ENCODE data around the gene RBM39.

The RBM39 gene

DNA sequence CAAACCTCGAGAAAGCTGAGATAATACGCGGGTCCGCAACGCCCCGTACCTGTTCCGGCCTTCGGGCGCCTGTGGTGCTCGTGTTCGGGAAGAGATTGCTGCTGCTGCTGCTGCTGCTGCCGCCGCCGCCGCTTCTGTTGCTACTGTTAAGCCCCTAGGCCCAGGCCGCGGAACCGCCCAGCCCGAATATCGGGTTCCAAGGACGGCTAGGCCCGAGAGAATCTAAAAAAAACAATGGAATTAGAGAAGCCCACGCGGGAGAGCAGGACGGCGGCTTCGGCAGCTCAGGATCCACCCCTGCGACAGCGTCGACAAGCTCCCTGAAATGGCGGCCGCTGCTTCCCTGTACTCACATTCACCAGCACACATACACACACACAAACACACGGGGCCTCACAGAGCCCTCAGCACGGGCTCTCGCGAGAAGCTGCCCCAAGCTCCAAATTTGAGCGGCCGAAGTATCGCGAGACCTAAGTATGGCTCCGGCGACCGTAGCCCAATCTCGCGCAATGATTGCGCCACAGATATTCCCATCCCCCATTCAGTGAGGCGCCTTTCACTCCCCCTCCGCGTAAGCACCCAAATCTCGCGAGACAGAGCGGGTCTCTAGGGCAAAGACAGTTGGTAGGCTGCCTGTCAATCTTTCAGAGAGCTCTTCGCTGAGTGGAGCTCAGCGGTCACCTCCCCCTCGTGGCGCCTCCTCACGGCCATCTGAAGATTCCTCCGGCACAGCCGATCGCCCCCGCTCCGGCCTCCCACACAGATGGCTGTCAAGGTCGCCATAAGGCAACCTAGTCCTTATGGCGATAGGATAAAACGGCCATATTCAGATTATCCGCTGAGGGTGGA, at the start of gene RBM39:
Gene RBM39, minus strand, starts transcription at position 369 of the 849 bp plus-strand sequence. CDS start 1,386 bp downstream, outside the sequence.
- Histone ChIP-seq H3K27me3 (ENCODE audit: low read length) (no peaks in the 10 kb centered on the region), H3K27ac (ENCODE audit: low read depth, low read length) (peak within 1 kb of the TSS; percentile 84), H3K4me3 (ENCODE audit: insufficient read depth, low read length, poor library complexity, severe bottlenecking) (peak within 1 kb of the TSS; percentile 93), H3K36me3 (ENCODE audit: low read length) (peaks cover 33% of the 10 kb centered on the region), H3K9me2 (replicated peaks; ENCODE audit: insufficient read depth, low read length) (no peaks in the 10 kb centered on the region), H3F3A (ENCODE audit: insufficient read depth) (peaks cover 38% of the 10 kb centered on the region; the same call in 1 of the 2 replicates), H4K20me1 (ENCODE audit: low read depth, low read length) (peaks cover 30% of the 10 kb centered on the region), H2AFZ (ENCODE audit: low read depth, low read length, severe bottlenecking) (no peak within 1 kb of the TSS), H3K4me2 (ENCODE audit: low read depth, low read length, poor library complexity, severe bottlenecking) (peak within 1 kb of the TSS; percentile 84), H3K9me3 (ENCODE audit: insufficient read depth, low read length) (no peaks in the 10 kb centered on the region), H3K79me2 (ENCODE audit: insufficient read depth, low read length) (peaks cover 53% of the 10 kb centered on the region), H3K9ac (ENCODE audit: low read length) (peak within 1 kb of the TSS; percentile 99)
- TF ChIP-seq, protein P1, sequence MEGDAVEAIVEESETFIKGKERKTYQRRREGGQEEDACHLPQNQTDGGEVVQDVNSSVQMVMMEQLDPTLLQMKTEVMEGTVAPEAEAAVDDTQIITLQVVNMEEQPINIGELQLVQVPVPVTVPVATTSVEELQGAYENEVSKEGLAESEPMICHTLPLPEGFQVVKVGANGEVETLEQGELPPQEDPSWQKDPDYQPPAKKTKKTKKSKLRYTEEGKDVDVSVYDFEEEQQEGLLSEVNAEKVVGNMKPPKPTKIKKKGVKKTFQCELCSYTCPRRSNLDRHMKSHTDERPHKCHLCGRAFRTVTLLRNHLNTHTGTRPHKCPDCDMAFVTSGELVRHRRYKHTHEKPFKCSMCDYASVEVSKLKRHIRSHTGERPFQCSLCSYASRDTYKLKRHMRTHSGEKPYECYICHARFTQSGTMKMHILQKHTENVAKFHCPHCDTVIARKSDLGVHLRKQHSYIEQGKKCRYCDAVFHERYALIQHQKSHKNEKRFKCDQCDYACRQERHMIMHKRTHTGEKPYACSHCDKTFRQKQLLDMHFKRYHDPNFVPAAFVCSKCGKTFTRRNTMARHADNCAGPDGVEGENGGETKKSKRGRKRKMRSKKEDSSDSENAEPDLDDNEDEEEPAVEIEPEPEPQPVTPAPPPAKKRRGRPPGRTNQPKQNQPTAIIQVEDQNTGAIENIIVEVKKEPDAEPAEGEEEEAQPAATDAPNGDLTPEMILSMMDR (IDR thresholded peaks at IDR 0.05; ENCODE audit: insufficient read depth, low read length, poor library complexity, severe bottlenecking): no peak
- TF ChIP-seq EZH2phosphoT487 (conservative IDR thresholded peaks at IDR 0.05; ENCODE audit: low read length): no peak

- Histone ChIP-seq H4K20me1 (ENCODE audit: low read depth, low read length) (no peaks in the 10 kb centered on the region), H3K4me3 (ENCODE audit: insufficient read depth, low read length, poor library complexity, severe bottlenecking) (no peak overlapping the region), H3K27me3 (ENCODE audit: low read length) (no peaks in the 10 kb centered on the region), H2AFZ (ENCODE audit: low read depth, low read length, severe bottlenecking) (no peak overlapping the region), H3K9ac (ENCODE audit: low read length) (no peak overlapping the region), H3K27ac (ENCODE audit: low read depth, low read length) (no peak overlapping the region), H3K36me3 (ENCODE audit: low read length) (no peaks in the 10 kb centered on the region), H3K9me2 (replicated peaks; ENCODE audit: insufficient read depth, low read length) (no peaks in the 10 kb centered on the region), H3F3A (ENCODE audit: insufficient read depth) (no peaks in the 10 kb centered on the region; the same call in 1 of the 2 replicates), H3K4me2 (ENCODE audit: low read depth, low read length, poor library complexity, severe bottlenecking) (no peak overlapping the region), H3K9me3 (ENCODE audit: insufficient read depth, low read length) (no peaks in the 10 kb centered on the region), H3K79me2 (ENCODE audit: insufficient read depth, low read length) (peaks cover 46% of the 10 kb centered on the region)
- TF ChIP-seq EZH2phosphoT487 (conservative IDR thresholded peaks at IDR 0.05; ENCODE audit: low read length): no peak
- TF ChIP-seq, protein P1 (IDR thresholded peaks at IDR 0.05; ENCODE audit: insufficient read depth, low read length, poor library complexity, severe bottlenecking): no peak
Observed at GRCh38 chr20:35791821-35792220, 49.8 kb upstream of the RBM39 start.

- Histone ChIP-seq H3K9me3 (ENCODE audit: insufficient read depth, low read length) (no peaks in the 10 kb centered on the region), H3F3A (ENCODE audit: insufficient read depth) (no peaks in the 10 kb centered on the region), H3K4me3 (ENCODE audit: insufficient read depth, low read length, poor library complexity, severe bottlenecking) (no peak overlapping the region), H4K20me1 (ENCODE audit: low read depth, low read length) (no peaks in the 10 kb centered on the region), H3K27ac (ENCODE audit: low read depth, low read length) (no peak overlapping the region), H2AFZ (ENCODE audit: low read depth, low read length, severe bottlenecking) (no peak overlapping the region), H3K9ac (ENCODE audit: low read length) (no peak overlapping the region), H3K36me3 (ENCODE audit: low read length) (no peaks in the 10 kb centered on the region), H3K27me3 (ENCODE audit: low read length) (no peaks in the 10 kb centered on the region), H3K4me2 (ENCODE audit: low read depth, low read length, poor library complexity, severe bottlenecking) (no peak overlapping the region), H3K79me2 (ENCODE audit: insufficient read depth, low read length) (peaks cover 44% of the 10 kb centered on the region), H3K9me2 (replicated peaks; ENCODE audit: insufficient read depth, low read length) (no peaks in the 10 kb centered on the region)
- no peak for TF ChIP-seq EZH2phosphoT487 (conservative IDR thresholded peaks at IDR 0.05; ENCODE audit: low read length)
- TF ChIP-seq, protein P1 (IDR thresholded peaks at IDR 0.05; ENCODE audit: insufficient read depth, low read length, poor library complexity, severe bottlenecking): no peak
Observed at GRCh38 chr20:35791097-35791496, 49.0 kb upstream of the RBM39 start.

Data from SU-DHL-6 (cell line).